Measurements from ENCODE around the gene NEK11.
"Not testable (repeated sequence)": the region's sequence is repeated elsewhere in the genome, so short reads cannot be mapped to it uniquely, and the experiment has no call there.

The NEK11 gene

GRCh38 chr3:131026321-131027151 is at the start of gene NEK11, which contains the start of gene ASTE1:
Gene NEK11 (plus strand): TSS chr3:131026877. CDS start chr3:131029709, 2,832 bp downstream.
Gene ASTE1 (minus strand): TSS chr3:131026825. CDS start chr3:131025306, 1,519 bp downstream.
- peak; percentile 95 for DNase-seq

DNA sequence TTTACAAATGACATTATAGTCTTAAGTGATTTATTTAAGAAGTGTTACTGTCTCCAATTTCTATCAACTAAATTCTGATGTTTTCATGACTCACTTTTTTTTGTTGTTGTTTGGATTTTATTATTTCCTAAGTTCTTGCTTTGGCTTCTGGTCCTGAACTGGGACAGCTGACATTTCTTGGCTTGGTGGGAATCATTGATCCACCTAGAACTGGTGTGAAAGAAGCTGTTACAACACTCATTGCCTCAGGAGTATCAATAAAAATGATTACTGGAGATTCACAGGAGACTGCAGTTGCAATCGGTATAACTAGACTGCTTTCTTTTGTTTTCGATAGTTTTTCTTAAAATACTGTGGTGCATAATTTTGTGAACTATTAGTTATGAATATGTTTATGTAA is 47.6 kb upstream of the NEK11 start:
- DNase-seq, result no peak

DNA sequence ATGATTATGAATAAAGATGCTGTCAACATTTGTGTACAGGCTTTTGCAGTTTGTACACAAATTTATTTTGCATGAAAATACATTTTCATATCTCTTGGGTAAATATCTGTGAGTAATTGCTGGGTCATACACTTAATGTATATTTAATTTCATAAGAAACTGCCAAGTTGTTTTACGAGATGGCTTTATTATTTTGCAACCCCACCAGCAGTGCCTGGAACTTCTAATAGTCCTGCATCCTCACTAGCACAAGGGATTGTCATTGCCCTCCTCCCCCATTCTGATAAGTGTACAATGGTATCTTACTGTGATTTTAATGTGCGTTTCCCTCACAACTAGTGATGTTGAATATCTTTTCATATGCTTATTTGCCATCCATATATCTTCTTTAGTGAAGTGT is 45.2 kb upstream of the NEK11 start:
- no peak for DNase-seq

GRCh38 chr3:130990282-130990681 is 36.4 kb upstream of the NEK11 start:
- no peak for DNase-seq

- DNase-seq, result no peak
Observed at GRCh38 chr3:130991126-130991525, 35.6 kb upstream of the NEK11 start.

GRCh38 chr3:130992344-130992743 is 34.3 kb upstream of the NEK11 start:
- DNase-seq, result no peak

GRCh38 chr3:130997289-130997688 is 29.4 kb upstream of the NEK11 start:
- DNase-seq, result no peak

GRCh38 chr3:131001071-131001470 is 25.6 kb upstream of the NEK11 start:
- DNase-seq, result no peak

GRCh38 chr3:131004603-131005002 is 22.1 kb upstream of the NEK11 start:
- no peak for DNase-seq

DNA sequence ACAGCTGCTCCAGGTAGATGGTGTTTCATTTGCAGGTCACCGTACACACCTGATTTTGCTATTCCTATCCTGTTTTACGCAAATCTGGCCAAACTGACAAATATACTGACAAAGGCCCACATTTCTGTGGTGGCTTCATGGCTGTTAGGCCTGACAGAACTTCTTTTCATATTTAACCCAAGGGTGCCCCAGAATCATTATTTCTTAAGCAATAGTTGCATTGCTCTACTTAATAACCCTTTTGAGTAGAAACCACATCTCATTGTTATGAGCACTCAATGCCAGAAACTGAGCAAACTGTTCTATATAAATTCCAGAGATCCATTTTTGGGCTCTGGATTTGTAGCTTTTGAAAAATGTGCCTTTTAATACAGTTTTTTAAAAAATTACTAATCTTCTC is 19.4 kb upstream of the NEK11 start:
- DNase-seq, result no peak

GRCh38 chr3:131007782-131008181 is 18.9 kb upstream of the NEK11 start:
- no peak for DNase-seq

DNA sequence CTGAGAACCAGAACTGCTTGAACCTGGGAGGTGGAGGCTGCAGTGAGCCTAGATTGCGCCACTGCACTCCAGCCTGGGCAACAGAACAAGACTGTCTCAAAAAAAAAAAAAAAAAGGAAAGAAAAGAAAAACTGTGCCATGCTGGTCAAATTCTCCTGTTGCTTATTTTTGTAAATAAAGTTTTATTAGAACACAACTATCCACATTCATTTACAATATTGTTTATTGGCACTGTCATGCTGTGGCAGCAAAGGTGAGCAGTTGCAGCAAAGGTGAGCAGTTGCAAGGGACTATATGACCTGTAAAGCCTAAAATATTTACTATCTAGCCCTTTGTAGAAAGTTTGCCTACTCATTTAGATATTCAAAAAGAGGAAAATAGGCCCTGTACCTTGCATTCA is 18.4 kb upstream of the NEK11 start:
- no peak for DNase-seq

DNA sequence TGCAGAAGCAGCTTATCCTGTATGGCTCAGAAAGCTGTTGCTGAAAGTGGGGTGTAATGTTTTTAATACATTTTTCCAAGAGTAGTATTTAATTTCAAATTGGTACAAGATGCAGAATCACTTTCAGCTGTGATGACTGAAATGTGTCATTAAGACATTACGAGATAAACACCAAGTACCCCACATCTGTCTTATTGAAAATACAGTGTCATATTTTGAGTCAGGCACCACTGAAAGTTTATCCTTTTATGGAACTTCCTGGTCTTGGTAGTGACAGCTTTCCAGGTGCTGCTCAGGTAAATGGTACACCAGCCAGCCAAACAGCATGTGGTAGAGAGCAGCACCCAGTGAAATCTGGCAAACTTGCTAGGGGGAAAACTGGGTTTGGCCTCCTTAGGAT is 17.0 kb upstream of the NEK11 start:
- DNase-seq, result no peak

- no peak for DNase-seq
Observed at GRCh38 chr3:131018970-131019369, 7.7 kb upstream of the NEK11 start.

GRCh38 chr3:131020122-131020693 is 6.5 kb upstream of the NEK11 start:
- no peak for DNase-seq

- no peak for DNase-seq
Observed at GRCh38 chr3:131025539-131025938, 1.1 kb upstream of the NEK11 start.

GRCh38 chr3:131028844-131029243 is 2.2 kb downstream of the NEK11 start:
- DNase-seq, result no peak

DNA sequence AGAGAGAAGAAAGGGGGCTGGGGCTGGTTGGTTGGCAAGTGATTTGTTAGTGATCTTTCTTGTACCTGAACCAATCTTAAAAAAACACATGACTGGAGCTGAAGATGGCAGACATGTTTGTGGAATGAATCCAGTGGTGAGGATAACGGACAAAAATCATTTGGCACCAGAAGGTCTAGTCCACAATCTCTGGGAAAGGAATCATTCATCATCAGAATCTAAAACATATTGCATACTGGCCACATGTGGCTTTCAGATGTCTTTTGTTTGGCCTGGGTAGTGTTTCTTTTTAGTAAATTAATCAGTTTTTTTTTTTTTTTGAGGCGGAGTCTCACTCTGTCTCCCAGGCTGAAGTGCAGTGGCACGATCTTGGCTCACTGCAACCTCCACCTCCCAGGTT is 5.0 kb downstream of the NEK11 start:
- no peak for DNase-seq

DNA sequence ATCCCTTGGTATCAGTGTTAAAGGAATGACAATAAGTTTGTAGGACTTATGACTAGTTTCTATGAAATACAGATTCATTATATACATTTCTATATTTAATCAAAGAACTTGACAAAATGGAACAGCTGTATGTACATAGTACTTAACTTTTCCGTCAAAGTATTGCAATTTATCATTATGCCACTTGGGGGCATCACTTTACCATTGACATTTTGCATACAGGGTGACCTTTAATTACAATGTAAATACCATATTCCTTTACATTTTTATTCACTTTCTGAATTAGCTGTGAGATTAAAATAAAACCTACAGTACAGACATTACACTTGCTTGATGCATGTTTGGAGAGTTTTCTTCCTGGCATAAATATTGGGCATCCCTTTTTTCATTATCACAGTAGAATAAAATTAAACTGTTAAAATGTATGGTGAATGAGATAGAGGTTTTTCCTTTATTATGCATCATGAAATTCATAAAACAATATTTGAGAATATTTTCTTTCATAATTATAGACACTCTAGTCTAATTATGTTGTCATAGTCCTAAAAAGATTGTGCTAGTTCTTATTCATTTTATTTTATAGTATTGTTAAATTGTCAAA is 6.9 kb downstream of the NEK11 start:
- DNase-seq, result no peak

- no peak for DNase-seq
Observed at GRCh38 chr3:131036200-131036816, 9.6 kb downstream of the NEK11 start.

GRCh38 chr3:131036986-131037385 is 10.3 kb downstream of the NEK11 start:
- no peak for DNase-seq

DNA sequence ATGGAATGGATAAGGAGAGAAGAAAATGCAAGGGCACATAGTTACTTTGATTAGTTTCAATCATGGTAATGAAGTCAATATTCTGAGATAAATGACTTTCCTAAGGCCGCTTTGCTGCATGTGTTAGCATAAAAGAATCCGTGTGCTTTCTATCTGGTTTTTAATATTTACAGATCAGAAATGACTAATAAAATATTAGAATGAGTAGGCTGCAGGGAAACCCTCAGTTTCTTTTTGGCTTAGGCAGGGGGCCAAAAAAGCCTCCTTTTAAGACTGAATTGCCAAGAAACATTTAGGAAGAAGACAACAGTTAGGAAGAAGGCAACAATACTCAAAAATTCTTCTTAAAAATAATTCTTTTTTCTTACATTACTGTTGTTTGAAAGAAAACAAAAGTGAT is 11.6 kb downstream of the NEK11 start:
- DNase-seq, result no peak

DNA sequence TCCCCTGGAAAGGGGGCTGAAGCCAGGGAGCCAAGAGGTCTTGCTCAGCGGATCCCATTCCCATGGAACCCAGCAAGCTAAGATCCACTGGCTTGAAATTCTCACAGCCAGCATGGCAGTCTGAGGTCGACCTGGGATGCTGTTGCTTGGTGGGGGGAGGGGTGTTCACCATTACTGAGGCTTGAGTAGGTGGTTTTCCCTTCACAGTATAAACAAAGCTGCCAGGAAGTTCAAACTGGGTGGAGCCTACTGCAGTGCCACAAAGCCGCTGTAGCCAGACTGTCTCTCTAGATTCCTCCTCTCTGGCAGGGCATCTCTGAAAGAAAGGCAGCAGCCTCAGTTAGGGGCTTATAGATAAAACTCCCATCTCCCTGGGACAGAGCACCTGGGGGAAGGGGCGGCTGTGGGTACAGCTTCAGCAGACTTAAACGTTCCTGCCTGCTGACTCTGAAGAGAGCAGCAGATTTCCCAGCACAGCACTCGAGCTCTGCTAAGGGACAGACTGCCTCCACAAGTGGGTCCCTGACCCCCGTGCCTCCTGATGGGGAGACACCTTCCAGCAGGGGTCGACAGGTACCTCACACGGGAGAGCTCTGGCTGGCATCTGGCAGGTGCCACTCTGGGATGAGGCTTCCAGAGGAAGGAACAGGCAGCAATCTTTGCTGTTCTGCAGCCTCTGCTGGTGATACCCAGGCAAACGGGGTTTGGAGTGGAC is 15.8 kb downstream of the NEK11 start:
- not testable (repeated sequence) for DNase-seq
